Astrocyte of the hippocampus (primary cell): ENCODE measurements around the gene EIF4G1.

Experiments
- DNase-seq: peaks from one replicate; pipeline ENCODE4 v3.0.0; 2011; ENCODE audit warnings: low read depth, low spot score

Gene EIF4G1

DNA sequence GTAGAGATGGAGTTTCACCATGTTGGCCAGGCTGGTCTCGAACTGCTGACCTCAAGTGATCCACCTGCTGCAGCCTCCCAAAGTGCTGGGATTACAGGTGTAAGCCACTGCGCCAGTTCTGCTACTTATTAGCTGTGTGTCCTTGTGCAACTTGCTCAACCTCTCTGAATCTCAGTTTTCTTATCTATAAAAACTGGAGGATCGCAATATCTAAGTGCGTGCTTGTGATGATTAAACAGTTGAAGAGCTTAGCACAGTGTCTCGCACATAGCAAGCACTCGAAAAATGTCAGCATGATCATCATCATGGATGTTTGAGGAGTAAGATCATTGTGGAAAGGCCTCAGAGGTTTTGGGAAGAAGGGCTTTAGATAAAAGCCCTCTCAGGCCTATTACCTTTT lies 36.2 kb downstream of the EIF4G1 start:
- DNase-seq: no peak

- DNase-seq: no peak
Observed at GRCh38 chr3:184351511-184352148, 37.2 kb downstream of the EIF4G1 start.

- DNase-seq: no peak
Observed at GRCh38 chr3:184352149-184352785, 37.9 kb downstream of the EIF4G1 start.

DNA sequence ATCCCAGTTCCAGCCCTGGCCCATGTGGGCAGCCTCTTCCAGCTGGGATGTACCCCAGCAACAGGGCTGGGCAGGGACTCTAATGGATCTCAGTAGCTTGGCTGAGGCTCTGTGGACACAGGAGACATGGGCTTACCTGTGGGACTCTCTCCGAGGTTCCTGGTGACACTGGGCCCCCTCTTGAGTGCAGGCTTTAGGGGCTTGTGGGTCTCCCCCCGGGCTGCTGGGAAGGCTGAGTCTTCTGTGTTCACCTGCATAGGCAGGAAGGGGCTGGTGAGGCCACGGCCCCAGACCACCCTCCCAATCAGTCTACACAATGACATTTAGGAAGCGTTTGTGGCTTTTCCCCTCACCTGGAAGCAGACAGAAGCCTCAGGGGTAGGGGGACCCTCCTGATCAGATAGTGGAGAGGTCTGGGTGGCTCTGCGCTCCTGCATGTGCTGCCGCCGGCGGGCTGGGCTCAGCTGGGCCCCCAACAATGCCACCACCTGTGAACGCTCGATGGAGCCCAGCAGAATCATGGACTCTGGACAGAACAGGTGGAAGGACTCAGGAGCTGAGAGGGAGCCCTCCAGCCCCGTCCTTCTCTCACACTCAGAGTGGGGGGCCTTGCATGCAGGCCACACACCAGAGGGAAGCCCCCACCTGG lies 38.6 kb downstream of the EIF4G1 start:
- DNase-seq: no peak

- no peak for DNase-seq
Observed at GRCh38 chr3:184353546-184353941, 39.1 kb downstream of the EIF4G1 start.

GRCh38 chr3:184354121-184354728 lies 39.8 kb downstream of the EIF4G1 start:
- peak; percentile 69 for DNase-seq

GRCh38 chr3:184354754-184355153 lies 40.3 kb downstream of the EIF4G1 start:
- no peak for DNase-seq

GRCh38 chr3:184355261-184356040 lies 41.0 kb downstream of the EIF4G1 start:
- no peak for DNase-seq

GRCh38 chr3:184357248-184358123 lies 43.1 kb downstream of the EIF4G1 start:
- no peak for DNase-seq

DNA sequence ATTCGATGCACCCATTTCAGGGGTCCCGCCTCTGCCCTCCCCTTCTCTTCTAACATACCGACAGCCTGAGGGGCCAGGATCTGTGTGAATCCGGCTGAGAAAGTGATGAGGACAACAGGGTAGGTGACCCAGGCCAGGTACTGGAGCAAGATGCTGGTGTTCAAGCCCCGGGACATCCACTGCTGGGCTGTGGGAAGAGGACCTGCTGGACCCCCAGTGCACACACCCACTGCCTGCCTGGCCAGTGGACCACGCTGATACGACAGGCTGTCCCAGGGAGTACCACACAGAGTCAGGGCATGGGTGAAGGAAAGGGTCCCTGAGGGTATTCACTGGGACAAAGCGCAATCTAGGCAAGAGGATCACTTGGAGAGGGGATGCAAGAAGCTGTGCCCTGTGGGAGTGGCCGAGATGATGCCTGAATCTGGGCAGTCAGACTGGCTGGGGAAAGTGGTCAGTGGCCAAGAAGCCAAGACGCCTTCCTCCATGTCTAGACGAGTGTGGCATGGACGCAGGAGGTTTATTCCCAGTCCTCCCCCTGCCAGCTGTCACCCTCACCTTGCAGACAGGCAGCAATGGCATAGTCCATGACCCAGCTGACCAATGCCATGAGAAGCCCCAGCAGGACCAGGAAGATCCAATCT lies 43.8 kb downstream of the EIF4G1 start:
- no peak for DNase-seq

GRCh38 chr3:184358921-184359350 lies 44.5 kb downstream of the EIF4G1 start:
- DNase-seq: no peak

GRCh38 chr3:184359610-184360009 lies 45.2 kb downstream of the EIF4G1 start:
- DNase-seq: no peak

- DNase-seq: no peak
Observed at GRCh38 chr3:184360070-184360928, 45.9 kb downstream of the EIF4G1 start.

GRCh38 chr3:184360929-184361531 lies 46.6 kb downstream of the EIF4G1 start:
- no peak for DNase-seq

GRCh38 chr3:184361532-184361931 lies 47.1 kb downstream of the EIF4G1 start, which contains the start of the genes CLCN2 and POLR2H:
Gene CLCN2, minus strand, starts transcription at chr3:184361605. Its CDS starts 126 bp downstream, at chr3:184361479.
Gene POLR2H, plus strand, starts transcription at chr3:184361710. Its CDS starts 1,783 bp downstream, at chr3:184363493.
- DNase-seq: peak; percentile 85

DNA sequence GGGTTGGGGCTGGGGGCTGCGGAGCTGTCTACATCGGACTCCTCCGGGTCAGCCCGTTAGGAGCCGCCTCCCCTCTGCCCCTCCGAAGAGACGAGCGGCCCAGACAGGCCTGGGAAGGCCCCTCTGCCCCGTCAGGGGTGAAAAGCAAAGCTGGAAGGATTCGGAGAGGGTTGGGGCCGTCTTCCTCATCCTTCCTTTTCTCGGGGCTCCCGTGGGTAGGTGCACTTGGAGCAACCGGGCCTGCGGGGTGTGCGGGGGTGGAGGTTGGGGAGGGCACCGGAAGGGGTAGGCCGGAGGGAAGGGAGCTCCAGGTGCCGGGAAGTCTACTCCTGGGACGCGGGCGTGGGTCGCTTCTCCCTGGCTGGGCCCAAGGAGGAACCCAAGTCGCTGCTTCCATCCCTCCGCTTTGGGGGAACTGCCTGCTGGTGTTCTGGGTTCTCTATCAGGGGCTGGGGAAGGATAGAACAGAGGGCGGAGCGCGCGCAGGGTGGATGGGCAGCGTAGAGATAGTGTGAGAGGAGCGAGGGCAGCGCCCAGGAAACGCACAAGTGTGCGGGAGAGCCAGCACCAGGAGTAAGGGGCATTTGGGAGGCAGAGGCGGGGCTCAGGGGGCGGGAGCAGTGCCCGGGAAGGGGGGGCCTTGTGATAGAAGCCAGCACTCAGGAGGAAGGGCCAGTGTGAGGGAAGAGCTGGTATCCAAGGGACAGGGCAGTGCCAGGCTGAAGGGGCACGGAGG lies 47.7 kb downstream of the EIF4G1 start:
- peak; percentile 78 for DNase-seq

DNA sequence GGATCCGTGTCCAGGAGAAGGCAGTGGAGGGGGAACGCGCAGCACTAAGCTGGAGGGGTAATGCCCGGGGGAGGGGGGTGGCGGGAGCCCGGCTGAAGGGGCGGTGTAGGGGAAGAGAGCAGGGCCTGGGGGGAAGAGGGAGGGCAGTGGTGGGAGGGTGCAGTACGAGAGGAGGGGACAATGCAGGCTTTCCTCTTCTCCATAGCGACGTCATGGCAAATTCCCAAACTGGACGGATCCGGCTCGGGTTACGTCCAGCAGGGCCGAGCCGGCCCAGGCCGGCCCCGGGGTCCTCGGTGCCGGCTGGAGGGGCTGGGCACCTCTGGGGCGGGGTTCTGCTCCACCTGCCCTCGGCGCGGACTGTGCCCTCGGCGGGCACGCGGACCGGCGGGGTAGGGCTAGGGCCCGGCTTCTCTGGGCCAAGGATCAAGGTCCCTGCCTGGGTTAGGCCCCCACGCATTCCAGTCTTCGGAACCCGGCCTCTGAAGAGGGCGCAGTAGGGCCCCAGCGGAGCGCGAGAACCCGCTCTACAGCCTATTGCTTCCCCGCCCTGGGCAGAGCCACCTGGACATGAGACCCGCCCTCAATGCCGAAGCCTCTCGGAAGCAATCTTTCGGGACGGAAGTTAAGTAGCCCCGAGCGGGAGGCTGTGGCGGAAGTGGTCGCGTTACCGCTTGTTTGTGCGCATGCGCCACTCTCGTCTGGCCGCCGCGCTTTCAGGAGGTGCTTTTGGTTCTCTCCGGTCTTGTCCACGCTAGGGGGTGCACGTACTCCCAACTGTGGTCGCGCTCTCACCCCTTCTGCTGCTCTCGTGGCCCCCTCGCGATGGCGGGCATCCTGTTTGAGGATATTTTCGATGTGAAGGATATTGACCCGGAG lies 48.5 kb downstream of the EIF4G1 start:
- peak; percentile 99 for DNase-seq
